Chondrocyte (in vitro differentiated cells): ENCODE results near the gene KCNH2. TPM values are rescaled to one million over a fixed set of nuclear protein-coding genes. Genes with fewer than 3 reads are reported as not detected.
A peak's percentile ranks its signal among the peaks of the same experiment; 100 is the strongest.

Experiments
- DNase-seq: peaks from one replicate; pipeline ENCODE4 v3.0.0; 2021; ENCODE audit warnings: mixed read lengths, low spot score
- H3K27ac Mint-ChIP-seq: one replicate; pipeline ENCODE4 v1.8.0; 2021; ENCODE audit warnings: mild to moderate bottlenecking, moderate library complexity, mixed read lengths; ENCODE audit not compliant: unreplicated experiment
- H3K27me3 Mint-ChIP-seq: 2 replicates; pipeline ENCODE4 v1.8.0; 2021; ENCODE audit warnings: low read depth, mixed read lengths
- H3K36me3 Mint-ChIP-seq: 2 replicates; pipeline ENCODE4 v1.8.0; 2021; ENCODE audit warnings: low read depth, mixed read lengths
- H3K4me1 Mint-ChIP-seq: 2 replicates; pipeline ENCODE4 v1.8.0; 2021; ENCODE audit warnings: low read depth, mild to moderate bottlenecking, mixed read lengths
- H3K4me3 Mint-ChIP-seq: one replicate; pipeline ENCODE4 v1.8.0; 2021; ENCODE audit warnings: mild to moderate bottlenecking, moderate library complexity, mixed read lengths; ENCODE audit not compliant: unreplicated experiment
- H3K9me3 Mint-ChIP-seq: 2 replicates; pipeline ENCODE4 v1.8.0; 2021; ENCODE audit warnings: low read depth, mixed read lengths
- CTCF ChIP-seq: fragments of 200-600 bp; sonication (generic); IDR thresholded peaks from 2 replicates; pipeline ENCODE4 v1.5.0; 2021; ENCODE audit warnings: antibody characterized with exemption, mild to moderate bottlenecking, moderate library complexity
- total RNA-seq: library from RNA; stranded (reverse); gene quantifications from 3 replicates; pipeline ENCODE4 v1.2.1, GENCODE V29; 2021

KCNH2 gene
- total RNA-seq, 1 donor from 2014 or later, result 0.30 TPM

- no peaks in the 10 kb centered on the region for H3K9me3 Mint-ChIP-seq
- H3K27ac Mint-ChIP-seq, result no peak overlapping the region
- no peaks in the 10 kb centered on the region for H3K36me3 Mint-ChIP-seq
- TF ChIP-seq CTCF, result no peak
- peaks cover 9% of the 10 kb centered on the region for H3K4me1 Mint-ChIP-seq
- no peak for DNase-seq
- H3K4me3 Mint-ChIP-seq, result no peak overlapping the region
- H3K27me3 Mint-ChIP-seq, result peaks cover 49% of the 10 kb centered on the region
Observed at GRCh38 chr7:150968734-150969372, 9.3 kb downstream of the KCNH2 start.

DNA sequence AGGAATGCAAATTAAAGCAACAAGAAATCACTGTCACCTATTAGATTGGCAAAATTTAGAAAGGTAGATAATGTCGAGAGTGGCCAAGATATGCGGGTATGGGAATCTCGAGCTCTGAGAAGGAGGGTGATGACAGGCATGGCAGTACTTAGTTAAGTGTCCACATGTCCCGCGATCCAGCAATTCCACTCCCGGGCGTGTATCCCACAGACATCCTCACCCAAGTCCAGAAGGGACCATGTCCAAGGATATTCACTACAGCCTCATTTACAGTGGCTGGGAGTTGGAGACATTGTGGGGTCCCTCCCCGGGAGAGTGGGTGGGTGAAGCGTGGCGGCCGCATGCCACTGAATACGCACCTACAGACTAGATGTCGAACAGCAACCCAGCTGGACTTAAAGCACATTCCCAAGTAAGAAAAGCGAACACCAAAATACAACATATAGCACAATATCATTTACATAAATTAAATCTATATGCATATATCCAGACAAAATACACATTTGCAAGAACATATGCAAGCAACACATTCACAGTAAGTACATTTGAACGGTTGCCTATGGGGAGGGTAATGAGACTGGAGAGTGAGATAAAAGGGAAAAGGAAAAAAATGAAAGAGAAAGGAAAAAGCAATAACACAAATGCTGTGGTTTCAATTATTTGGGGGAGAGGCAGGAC, 9.9 kb downstream of the KCNH2 start:
- Mint-ChIP-seq H3K27ac (no peak overlapping the region), H3K36me3 (no peaks in the 10 kb centered on the region), H3K27me3 (peaks cover 49% of the 10 kb centered on the region), H3K9me3 (no peaks in the 10 kb centered on the region), H3K4me1 (peaks cover 9% of the 10 kb centered on the region), H3K4me3 (no peak overlapping the region)
- no peak for DNase-seq
- no peak for TF ChIP-seq CTCF

DNA sequence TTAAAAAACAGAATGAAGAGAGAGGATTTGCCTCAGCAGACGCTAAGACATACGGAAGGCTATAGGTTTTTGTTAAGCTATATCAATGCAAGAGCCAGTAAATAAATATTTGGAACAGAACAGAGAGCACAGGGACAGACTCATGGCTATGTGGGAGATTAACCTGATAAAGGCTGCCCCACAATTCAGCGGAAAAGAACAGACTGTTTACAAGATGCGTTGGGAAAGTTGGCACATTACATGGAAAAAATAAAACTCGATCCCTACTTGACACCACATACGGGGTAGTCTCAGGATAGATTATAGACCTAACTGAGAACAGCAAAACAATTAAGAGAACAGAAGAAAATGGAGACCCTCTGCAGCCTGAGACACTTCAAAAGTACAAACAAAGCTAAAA, 10.8 kb downstream of the KCNH2 start:
- H3K9me3 Mint-ChIP-seq, result no peaks in the 10 kb centered on the region
- no peak overlapping the region for H3K4me3 Mint-ChIP-seq
- H3K27ac Mint-ChIP-seq, result no peak overlapping the region
- peaks cover 46% of the 10 kb centered on the region for H3K27me3 Mint-ChIP-seq
- H3K36me3 Mint-ChIP-seq, result no peaks in the 10 kb centered on the region
- TF ChIP-seq CTCF, result no peak
- peaks cover 16% of the 10 kb centered on the region for H3K4me1 Mint-ChIP-seq
- DNase-seq, result no peak

- Mint-ChIP-seq H3K36me3 (no peaks in the 10 kb centered on the region), H3K9me3 (no peaks in the 10 kb centered on the region), H3K4me1 (peaks cover 21% of the 10 kb centered on the region), H3K27me3 (peaks cover 41% of the 10 kb centered on the region), H3K27ac (no peak overlapping the region), H3K4me3 (no peak overlapping the region)
- DNase-seq, result no peak
- peak; percentile 38 for TF ChIP-seq CTCF
Observed at GRCh38 chr7:150966002-150966401, 12.1 kb downstream of the KCNH2 start.

- Mint-ChIP-seq H3K4me3 (no peak overlapping the region), H3K9me3 (no peaks in the 10 kb centered on the region), H3K4me1 (peaks cover 21% of the 10 kb centered on the region), H3K27ac (no peak overlapping the region), H3K27me3 (peaks cover 36% of the 10 kb centered on the region), H3K36me3 (no peaks in the 10 kb centered on the region)
- DNase-seq, result no peak
- TF ChIP-seq CTCF, result no peak
Observed at GRCh38 chr7:150965273-150965830, 12.8 kb downstream of the KCNH2 start.
